ENCODE results near the gene FFAR1. TPM values are rescaled to one million over a fixed set of nuclear protein-coding genes. Genes with fewer than 3 reads are reported as not detected.

FFAR1 gene
- total and polyA plus RNA-seq, 11 donors = not detected

DNA sequence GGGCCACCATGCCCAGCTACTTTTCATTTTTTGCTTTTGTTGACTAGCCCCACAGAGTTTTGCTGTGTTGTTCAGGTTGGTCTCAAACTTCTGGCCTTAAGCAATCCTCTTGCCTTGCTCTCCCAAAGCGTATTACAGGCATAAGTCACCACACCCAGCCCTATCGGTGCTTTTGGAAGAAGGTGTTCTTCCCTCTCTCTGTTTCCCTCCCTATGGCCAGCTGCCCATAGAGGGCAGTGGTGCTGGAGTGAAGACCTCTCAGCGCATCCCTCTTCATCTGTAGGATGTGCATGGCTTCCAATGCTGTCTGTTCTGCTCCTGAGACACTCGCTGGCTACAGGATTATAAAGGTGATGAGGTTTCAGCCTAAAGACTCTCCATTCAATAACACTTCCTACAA is 20.1 kb upstream of the FFAR1 start:
- Histone ChIP-seq H3K36me3 (no peaks in the 10 kb centered on the region), H3K9me3 (no peaks in the 10 kb centered on the region), H3K4me3 (no peak overlapping the region), H3K27ac (no peak overlapping the region), H3K27me3 (peaks cover 0 to 32% (median 9%) of the 10 kb centered on the region in 9 donors), H3K4me1 (no peaks in the 10 kb centered on the region)
- ATAC-seq (no peak), DNase-seq (peak in 1 of 5 donors; percentile 2)
- intact Hi-C loops (cut with DNase I) = no loop called here
- 64 to 81% (median 65%) methylated on average over 4 of the region's 4 CpGs for WGBS, 4 donors
- TF ChIP-seq, protein P1, sequence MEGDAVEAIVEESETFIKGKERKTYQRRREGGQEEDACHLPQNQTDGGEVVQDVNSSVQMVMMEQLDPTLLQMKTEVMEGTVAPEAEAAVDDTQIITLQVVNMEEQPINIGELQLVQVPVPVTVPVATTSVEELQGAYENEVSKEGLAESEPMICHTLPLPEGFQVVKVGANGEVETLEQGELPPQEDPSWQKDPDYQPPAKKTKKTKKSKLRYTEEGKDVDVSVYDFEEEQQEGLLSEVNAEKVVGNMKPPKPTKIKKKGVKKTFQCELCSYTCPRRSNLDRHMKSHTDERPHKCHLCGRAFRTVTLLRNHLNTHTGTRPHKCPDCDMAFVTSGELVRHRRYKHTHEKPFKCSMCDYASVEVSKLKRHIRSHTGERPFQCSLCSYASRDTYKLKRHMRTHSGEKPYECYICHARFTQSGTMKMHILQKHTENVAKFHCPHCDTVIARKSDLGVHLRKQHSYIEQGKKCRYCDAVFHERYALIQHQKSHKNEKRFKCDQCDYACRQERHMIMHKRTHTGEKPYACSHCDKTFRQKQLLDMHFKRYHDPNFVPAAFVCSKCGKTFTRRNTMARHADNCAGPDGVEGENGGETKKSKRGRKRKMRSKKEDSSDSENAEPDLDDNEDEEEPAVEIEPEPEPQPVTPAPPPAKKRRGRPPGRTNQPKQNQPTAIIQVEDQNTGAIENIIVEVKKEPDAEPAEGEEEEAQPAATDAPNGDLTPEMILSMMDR (IDR thresholded peaks at IDR 0.05) = peak in 2 of 12 donors; percentile 6 to 7
- TF ChIP-seq POLR2A (IDR thresholded peaks at IDR 0.05) = no peak

DNA sequence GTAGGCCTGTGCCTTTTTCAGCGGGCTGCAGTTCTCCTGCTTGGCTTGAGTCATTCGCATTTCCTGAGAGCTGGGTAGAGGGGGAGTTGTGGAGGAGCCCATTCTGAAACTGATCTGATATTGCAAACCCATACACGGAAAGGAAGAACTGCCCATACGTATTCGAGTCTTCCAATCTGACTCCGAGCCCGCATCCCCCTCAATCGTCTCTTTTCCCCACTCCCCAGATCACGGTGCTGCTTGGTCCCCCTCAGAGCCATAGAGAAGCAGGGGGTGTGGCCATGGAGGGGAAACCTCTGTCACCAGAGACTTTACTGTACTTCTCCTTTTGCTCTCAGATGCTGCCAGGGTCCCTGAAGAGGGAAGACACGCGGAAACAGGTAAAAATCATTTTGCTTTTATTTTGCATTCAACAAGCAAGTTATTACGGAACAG is 18.8 kb upstream of the FFAR1 start, which contains the start of gene CD22:
CD22 (plus strand) TSS at position 337 of the 435 bp plus-strand sequence. CDS start 2,854 bp downstream, outside the sequence.
- H3K4me3 ChIP-seq = no peak within 1 kb of the TSS
- H3K27me3 ChIP-seq = peaks cover 0 to 41% (median 9%) of the 10 kb centered on the region in 9 donors
- no peak within 1 kb of the TSS for H3K27ac ChIP-seq
- 68 to 81% (median 77%) methylated on average over 12 of the region's 12 CpGs for WGBS, 4 donors
- ATAC-seq (no peak), DNase-seq (peak in 1 of 5 donors; percentile 29)
- no peak for TF ChIP-seq POLR2A (IDR thresholded peaks at IDR 0.05)
- TF ChIP-seq, protein P1 (IDR thresholded peaks at IDR 0.05) = no peak
- H3K4me1 ChIP-seq = no peaks in the 10 kb centered on the region
- H3K36me3 ChIP-seq = no peaks in the 10 kb centered on the region
- H3K9me3 ChIP-seq = no peaks in the 10 kb centered on the region
- intact Hi-C loops (cut with DNase I) = no loop called here

DNA sequence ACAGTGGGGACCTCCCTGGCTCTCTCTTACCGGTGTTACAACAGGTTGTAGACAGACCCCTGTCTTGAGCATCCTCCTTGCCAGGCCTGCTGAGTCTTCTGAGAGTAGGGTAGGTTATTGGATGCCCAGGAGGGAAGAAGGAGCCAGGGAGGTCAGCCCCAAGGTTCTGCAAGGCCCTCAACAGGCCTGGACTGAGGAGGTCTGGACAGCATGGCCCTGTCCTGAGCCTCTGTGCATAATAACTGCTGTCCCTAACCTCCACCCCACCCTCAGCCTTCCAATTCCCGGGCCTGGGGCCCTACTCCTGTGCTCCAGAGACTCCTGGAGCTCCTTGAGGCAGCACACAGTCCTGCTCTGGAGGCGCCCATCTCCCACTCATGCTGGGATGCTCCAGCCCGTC is 18.4 kb upstream of the FFAR1 start:
- Histone ChIP-seq H3K4me3 (no peak overlapping the region), H3K9me3 (no peaks in the 10 kb centered on the region), H3K4me1 (no peaks in the 10 kb centered on the region), H3K36me3 (no peaks in the 10 kb centered on the region), H3K27me3 (peaks cover 0 to 46% (median 9%) of the 10 kb centered on the region in 9 donors), H3K27ac (no peak overlapping the region)
- ATAC-seq = no peak
- TF ChIP-seq, protein P1 (IDR thresholded peaks at IDR 0.05) = no peak
- TF ChIP-seq POLR2A (IDR thresholded peaks at IDR 0.05) = no peak
- WGBS, 4 donors = 77 to 91% (median 85%) methylated on average over 4 of the region's 4 CpGs
- intact Hi-C loops (cut with DNase I) = no loop called here
- peak in 1 of 5 donors; percentile 28 for DNase-seq

DNA sequence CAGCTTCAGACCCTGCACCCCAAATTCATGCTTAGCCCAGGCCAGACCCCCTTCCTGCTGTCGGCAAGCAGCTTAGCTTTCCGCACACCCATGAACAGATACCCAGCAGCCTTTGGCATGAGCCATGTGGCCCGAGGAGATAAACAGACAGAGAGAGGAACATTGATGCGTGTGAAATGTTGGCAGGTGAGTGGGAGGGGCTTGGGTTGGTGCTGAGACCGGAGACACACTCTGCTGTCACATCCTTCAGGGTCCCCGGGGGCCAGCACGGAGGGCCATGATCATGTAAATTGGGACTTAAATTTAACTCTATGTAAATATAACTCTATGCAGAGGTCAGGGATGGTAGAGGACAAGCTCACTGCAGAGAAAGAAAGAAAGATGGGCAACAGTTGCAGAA is 17.2 kb upstream of the FFAR1 start:
- H3K27me3 ChIP-seq = peaks cover 0 to 48% (median 9%) of the 10 kb centered on the region in 9 donors
- no peaks in the 10 kb centered on the region for H3K9me3 ChIP-seq
- H3K27ac ChIP-seq = no peak overlapping the region
- DNase-seq = peak in 2 of 5 donors; percentile 1 to 27
- WGBS, 4 donors = 50 to 61% (median 54%) methylated on average over 7 of the region's 7 CpGs
- TF ChIP-seq POLR2A (IDR thresholded peaks at IDR 0.05) = no peak
- TF ChIP-seq, protein P1 (IDR thresholded peaks at IDR 0.05) = no peak
- no peak for ATAC-seq
- no peak overlapping the region for H3K4me3 ChIP-seq
- H3K36me3 ChIP-seq = no peaks in the 10 kb centered on the region
- no peaks in the 10 kb centered on the region for H3K4me1 ChIP-seq
- intact Hi-C loops (cut with DNase I) = no loop called here
